T-helper 1 cell (primary cell): ENCODE results near the gene FBRS.
A peak's percentile ranks its signal among the peaks of the same experiment; 100 is the strongest.
"Not testable (repeated sequence)": the region's sequence is repeated elsewhere in the genome, so short reads cannot be mapped to it uniquely, and the experiment has no call there.

Source experiments
- DNase-seq, 5 donors: peaks; one replicate each; pipeline ENCODE4 v3.0.0-alpha.2; 2012 to 2020

FBRS gene

DNA sequence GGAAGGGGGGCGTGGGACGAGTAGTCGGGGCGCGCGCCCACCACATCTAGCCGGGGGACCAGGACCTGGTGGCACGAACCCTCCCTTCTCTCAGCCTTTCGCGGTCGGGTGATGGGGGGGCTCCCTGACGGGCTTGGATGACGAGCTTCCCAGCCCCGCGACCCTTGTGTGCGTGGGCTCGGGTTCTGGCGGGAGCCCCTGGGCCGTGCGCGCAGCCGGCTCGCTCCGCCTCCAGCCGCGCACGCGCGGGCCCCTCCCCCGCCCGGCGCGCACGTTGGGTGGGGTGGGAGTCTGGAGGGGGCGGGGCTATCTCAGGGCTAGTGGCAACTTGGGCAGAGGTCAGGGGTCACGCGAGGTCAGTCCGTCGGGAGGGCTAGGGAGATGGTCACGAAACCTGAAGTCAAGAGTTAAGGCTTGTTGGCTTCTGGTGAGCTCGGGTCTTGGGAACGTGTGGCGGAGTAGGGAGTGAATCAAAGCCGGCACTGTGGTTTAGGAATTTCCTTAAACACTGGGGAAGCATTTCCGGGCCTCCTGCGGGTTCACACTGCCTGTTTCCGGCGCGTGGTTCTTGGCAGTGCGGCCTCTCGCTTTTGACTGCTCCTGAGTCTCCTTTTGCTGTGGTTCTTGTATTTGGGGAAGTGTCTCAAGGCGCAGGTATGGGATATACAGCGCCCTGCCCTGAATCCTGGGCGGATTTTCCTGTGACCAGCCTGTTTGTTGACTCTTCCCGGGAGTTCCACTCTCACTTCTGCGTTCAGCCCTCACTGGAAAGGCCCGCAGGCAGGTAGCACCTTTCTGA, 40.8 kb downstream of the FBRS start, which contains the start of gene SRCAP:
TSS of gene SRCAP (plus strand) at position 356 of the 799 bp plus-strand sequence. CDS start 1,654 bp downstream, outside the sequence.
- DNase-seq, result peak; percentile 54 to 87 (median 67)

DNA sequence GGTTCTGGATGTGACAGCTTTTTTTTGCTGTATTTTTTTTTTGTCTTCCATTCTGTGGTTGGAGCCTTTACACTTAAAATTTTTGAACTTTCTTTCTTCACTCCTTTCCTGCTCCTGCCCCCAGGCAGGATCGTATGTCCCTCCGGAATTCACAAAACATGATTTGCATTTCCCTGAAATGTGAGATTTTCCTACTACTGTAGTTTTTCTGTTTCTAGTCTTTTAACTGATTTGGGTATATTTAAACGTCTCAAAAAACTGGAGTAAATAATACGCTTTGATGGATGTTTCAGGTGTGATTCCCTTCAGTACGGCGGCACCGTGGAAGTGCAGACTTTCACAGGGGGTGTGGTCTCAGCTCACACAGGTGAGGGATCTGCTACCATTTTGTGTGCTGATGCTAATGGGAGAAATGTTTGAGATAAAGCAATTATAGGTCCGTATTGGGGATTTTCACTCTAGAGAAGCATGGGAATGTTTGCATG, 41.4 kb downstream of the FBRS start:
- no peak for DNase-seq

DNA sequence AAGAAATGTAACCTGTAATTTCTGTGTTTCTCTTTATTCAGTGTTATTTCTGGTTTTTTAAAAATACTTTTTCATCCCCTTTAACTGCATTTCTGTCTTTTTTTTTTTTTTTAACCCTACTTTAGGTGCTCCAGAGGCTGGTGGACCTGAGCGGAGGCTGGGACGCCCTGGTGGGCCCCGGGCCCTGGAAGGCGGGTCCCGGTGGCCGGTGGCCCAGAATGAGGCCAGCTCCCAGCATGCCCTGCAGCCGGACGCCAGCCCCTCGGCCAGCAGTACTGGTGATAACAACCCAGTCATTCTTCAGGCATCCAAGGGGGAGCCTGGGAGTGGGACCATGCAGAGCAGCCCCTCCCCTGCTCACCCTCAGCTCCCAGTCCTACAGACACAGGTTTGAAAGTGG, 42.3 kb downstream of the FBRS start:
- no peak for DNase-seq

DNA sequence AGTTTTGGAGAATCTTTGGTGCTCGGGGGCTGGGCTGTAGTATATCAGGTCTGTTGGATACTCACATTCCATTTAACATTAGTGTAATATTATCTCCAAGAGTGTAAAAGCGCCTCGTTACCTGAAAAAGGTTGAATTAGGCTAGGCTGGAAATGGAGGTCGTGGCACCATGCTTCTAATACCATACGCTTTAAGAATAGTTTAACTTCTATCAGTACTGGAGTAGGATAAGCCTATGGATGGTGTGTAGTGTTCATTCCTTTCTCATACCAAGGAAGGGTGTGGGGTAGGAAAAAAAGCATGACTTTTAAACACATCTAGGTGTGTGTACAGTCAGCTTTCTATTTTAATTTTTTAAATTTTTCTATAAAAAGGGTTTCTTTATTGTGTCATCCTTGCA, 42.7 kb downstream of the FBRS start:
- DNase-seq, result no peak

DNA sequence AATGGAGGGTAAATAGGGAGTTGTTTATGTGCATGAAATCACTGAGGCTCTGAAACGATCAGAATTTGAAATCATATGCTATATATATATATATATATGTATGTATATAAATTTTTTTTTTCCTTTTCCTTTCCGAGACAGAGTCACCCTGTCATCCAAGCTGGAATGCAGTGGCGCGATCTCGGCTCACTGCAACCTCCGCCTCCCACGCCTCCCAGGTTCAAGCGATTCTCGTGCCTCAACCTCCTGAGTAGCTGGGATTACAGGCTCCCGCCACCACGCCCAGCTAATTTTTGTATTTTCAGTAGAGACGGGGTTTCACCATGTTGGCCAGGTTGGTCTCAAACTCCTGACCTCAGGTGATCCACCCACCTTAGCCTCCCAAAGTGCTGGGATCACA, 44.8 kb downstream of the FBRS start:
- not testable (repeated sequence) for DNase-seq

DNA sequence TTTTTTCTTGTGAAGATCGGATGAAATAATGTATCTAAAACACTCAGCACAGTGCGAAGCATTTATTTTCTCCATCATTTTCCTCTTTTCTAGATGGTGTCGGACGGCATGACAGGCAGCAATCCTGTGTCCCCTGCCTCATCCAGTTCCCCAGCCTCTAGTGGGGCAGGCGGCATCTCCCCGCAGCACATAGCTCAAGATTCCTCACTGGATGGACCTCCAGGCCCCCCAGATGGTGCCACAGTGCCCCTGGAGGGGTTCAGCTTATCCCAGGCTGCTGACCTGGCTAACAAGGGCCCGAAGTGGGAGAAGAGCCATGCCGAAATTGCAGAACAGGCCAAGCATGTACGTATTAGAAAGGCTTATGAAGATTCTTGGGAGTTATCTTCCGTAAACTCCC, 45.7 kb downstream of the FBRS start:
- no peak for DNase-seq

DNA sequence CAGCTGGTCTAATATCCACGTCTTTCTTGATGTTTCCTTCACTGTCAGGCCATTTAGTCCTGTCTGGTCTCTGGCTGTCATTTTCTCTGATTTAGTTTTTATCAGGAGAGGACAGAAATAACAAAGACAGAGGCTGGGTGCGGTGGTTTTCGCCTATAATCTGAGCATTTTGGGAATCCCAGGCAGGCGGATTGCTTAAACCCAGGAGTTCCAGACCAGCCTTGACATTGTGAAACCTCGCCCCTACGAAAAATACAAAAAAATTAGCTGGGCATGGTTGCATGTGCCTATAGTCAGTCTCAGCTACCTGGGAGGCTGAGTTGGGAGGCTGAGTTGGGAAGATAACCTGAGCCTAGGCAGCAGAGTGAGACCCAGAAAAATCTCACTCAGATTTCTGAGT, 47.8 kb downstream of the FBRS start:
- DNase-seq, result no peak

DNA sequence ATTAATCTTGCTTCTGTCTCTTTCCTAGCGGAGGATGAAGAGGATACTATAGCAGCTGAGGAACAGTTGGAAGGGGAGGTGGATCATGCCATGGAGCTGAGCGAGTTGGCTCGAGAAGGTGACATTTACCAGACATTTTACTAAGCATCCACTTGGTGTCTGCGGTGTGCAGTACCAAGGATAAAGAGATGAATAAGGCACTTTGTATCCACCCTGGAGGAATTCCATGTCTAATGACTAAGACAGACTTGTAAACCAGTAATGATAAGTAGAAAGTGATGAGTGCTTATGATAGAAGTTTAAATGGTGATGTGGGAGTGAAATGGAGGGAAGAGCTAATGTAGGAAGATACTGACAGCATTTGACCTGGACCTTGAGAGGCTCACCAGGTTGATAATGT, 52.7 kb downstream of the FBRS start:
- no peak for DNase-seq

DNA sequence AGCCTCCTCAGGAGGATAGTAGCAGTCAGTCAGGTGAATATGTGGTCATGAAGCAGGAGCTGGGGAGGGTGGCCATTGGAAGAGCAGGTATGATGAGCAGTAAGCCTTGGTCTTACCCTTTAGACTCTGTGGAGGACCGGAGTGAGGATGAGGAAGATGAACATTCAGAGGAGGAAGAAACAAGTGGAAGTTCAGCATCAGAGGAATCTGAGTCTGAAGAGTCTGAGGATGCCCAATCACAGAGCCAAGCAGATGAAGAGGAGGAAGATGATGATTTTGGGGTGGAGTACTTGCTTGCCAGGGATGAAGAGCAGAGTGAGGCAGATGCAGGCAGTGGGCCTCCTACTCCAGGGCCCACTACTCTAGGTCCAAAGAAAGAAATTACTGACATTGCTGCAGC, 53.5 kb downstream of the FBRS start:
- no peak for DNase-seq

DNA sequence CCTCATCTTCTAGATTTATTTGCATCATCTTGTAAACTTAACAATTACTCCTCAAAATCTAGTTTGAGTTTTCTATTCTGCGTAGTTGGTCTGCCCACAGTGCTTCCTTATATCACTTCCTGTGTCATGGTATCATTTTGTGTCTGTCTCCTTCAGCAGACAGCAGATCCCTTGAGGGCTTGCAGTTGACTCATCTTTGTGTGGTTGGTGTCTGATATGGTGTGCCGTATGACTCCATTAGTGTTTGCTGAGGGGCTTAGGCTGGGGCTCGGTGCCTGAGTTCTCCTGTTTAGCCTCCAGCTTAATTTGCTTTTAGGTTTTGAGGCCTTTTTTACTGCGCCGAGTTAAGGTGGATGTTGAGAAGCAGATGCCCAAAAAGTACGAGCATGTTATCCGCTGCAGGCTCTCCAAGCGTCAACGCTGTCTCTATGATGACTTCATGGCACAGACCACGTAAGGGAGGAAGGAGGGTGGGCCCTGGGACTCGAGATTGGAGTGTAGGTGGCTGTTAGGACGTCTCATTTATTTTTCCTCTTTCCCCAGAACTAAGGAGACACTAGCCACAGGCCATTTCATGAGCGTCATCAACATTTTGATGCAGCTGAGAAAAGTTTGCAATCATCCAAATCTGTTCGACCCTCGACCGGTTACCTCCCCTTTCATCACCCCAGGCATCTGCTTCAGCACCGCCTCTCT, 57.7 kb downstream of the FBRS start:
- peak in 3 of 5 donors; percentile 9 to 79 (median 19) for DNase-seq

DNA sequence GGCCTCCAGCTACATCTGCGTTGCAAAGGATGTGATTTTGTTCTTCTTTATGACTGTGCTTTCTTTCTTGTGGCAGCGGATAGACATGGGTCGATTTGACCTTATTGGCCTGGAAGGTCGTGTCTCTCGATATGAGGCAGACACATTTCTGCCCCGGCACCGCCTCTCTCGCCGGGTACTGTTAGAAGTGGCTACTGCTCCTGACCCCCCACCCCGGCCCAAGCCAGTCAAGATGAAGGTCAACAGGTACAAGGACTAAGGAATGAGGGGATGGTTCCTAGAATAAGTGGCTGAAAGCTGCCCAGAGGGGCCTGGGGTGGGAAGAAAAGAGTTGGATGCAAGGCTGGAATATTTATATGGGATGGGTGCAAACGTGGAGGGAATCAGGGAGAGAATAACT, 61.9 kb downstream of the FBRS start:
- no peak for DNase-seq
